Stimulated activated CD8-positive, alpha-beta memory T cell treated with anti-CD3 and anti-CD28 coated beads, Interleukin-15, amount 100 ng/mL, for 1 hour (primary cell): ENCODE data around the gene FAM114A1.

ENCODE experiments used
- DNase-seq: peaks from one replicate; pipeline ENCODE4 v3.0.0-alpha.2; 2020; ENCODE audit warnings: low read depth

Gene FAM114A1

GRCh38 chr4:38867478-38868058 lies at the start of gene FAM114A1:
Gene FAM114A1, plus strand, starts transcription at chr4:38867806. Its CDS starts 10,273 bp downstream, at chr4:38878079.
- no peak for DNase-seq

GRCh38 chr4:38818441-38818976 lies 49.1 kb upstream of the FAM114A1 start:
- no peak for DNase-seq

- DNase-seq = no peak
These were observed 48.0 kb upstream of the FAM114A1 start for GRCh38 chr4:38819569-38819968.

- no peak for DNase-seq
These were observed 47.1 kb upstream of the FAM114A1 start for GRCh38 chr4:38820329-38821061.

- no peak for DNase-seq
These were observed 45.9 kb upstream of the FAM114A1 start for GRCh38 chr4:38821739-38822138.

- no peak for DNase-seq
These were observed 44.8 kb upstream of the FAM114A1 start for GRCh38 chr4:38822748-38823303.

GRCh38 chr4:38823766-38824165 lies 43.8 kb upstream of the FAM114A1 start:
- no peak for DNase-seq

GRCh38 chr4:38829237-38829636 lies 38.4 kb upstream of the FAM114A1 start:
- no peak for DNase-seq

GRCh38 chr4:38831653-38832052 lies 36.0 kb upstream of the FAM114A1 start:
- no peak for DNase-seq

- no peak for DNase-seq
These were observed 35.4 kb upstream of the FAM114A1 start for GRCh38 chr4:38832206-38832605.

GRCh38 chr4:38832624-38833528 lies 34.7 kb upstream of the FAM114A1 start:
- no peak for DNase-seq

GRCh38 chr4:38834570-38834969 lies 33.0 kb upstream of the FAM114A1 start:
- no peak for DNase-seq

GRCh38 chr4:38837334-38837733 lies 30.3 kb upstream of the FAM114A1 start:
- no peak for DNase-seq

- DNase-seq = no peak
These were observed 29.8 kb upstream of the FAM114A1 start for GRCh38 chr4:38837849-38838248.

- no peak for DNase-seq
These were observed 24.6 kb upstream of the FAM114A1 start for GRCh38 chr4:38842994-38843393.

GRCh38 chr4:38846015-38846414 lies 21.6 kb upstream of the FAM114A1 start:
- no peak for DNase-seq

- no peak for DNase-seq
These were observed 12.1 kb upstream of the FAM114A1 start for GRCh38 chr4:38855466-38855865.

GRCh38 chr4:38856046-38856445 lies 11.6 kb upstream of the FAM114A1 start:
- DNase-seq = no peak

- peak; percentile 41 for DNase-seq
These were observed 10.9 kb upstream of the FAM114A1 start, which contains the start of gene TLR6 for GRCh38 chr4:38856524-38857337. Gene TLR6, minus strand, starts transcription at chr4:38856817. Its CDS starts 27,344 bp downstream, at chr4:38829473.

- no peak for DNase-seq
These were observed 10.1 kb upstream of the FAM114A1 start for GRCh38 chr4:38857354-38858096.

- no peak for DNase-seq
These were observed 9.5 kb upstream of the FAM114A1 start for GRCh38 chr4:38858097-38858420.
